Adrenal gland (tissue), 12 donors: ENCODE measurements around the gene PIP5K1C. TPM values are rescaled to one million over a fixed set of nuclear protein-coding genes. Genes with fewer than 3 reads are reported as not detected.

Experiments
- DNase-seq, 7 donors: peaks; one replicate each; pipeline ENCODE4 v3.0.0-alpha.2; 2019 to 2020
- H3K27ac ChIP-seq, 5 donors: fragments of 200-600 bp; sonication (generic) in 4 of 5; 1 replicate in 3 of 5; 2 replicates in 2 of 5; pipeline versions ENCODE4 v1.5.1 to v1.8.0; 2016 to 2020; ENCODE audit warnings: mild to moderate bottlenecking in 1 of 5
- H3K27me3 ChIP-seq: fragments of 200-600 bp; 2 replicates; pipeline ENCODE4 v1.8.0; 2021
- H3K36me3 ChIP-seq, 2 donors: fragments of 200-600 bp; replicated peaks in 1 of 2; 1 replicate in 1 of 2; 2 replicates in 1 of 2; pipeline versions ENCODE4 v1.5.1 to v1.8.0; 2018 to 2022
- H3K4me1 ChIP-seq, 2 donors: fragments of 200-600 bp; replicated peaks in 1 of 2; 1 replicate in 1 of 2; 2 replicates in 1 of 2; pipeline versions ENCODE4 v1.5.1 to v1.8.0; 2018 to 2021
- H3K4me3 ChIP-seq, 4 donors: fragments of 200-600 bp; sonication (generic) in 3 of 4; one replicate each; pipeline ENCODE4 v1.5.1; 2016 to 2018
- H3K9me3 ChIP-seq, 3 donors: fragments of 200-600 bp; sonication (generic) in 1 of 3; replicated peaks in 1 of 3; 1 replicate in 2 of 3; 2 replicates in 1 of 3; pipeline versions ENCODE4 v1.5.1 to v1.8.0; 2016 to 2021
- CTCF ChIP-seq, 6 experiments: fragments of 450-650 bp in 4 of 6; fragments of 200-600 bp in 2 of 6; sonication (generic) in 1 of 6; IDR thresholded peaks; 1 replicate in 5 of 6; 2 replicates in 1 of 6; pipeline versions ENCODE4 v1.5.1 to v1.8.0; 2016 to 2021; ENCODE audit warnings: antibody characterized with exemption in 6 of 6, mild to moderate bottlenecking in 2 of 6, moderate library complexity in 1 of 6
- POLR2A ChIP-seq, 2 donors: fragments of 450-650 bp; IDR thresholded peaks; one replicate each; pipeline ENCODE4 v1.6.1; 2017; ENCODE audit warnings: antibody characterized with exemption in 2 of 2, mild to moderate bottlenecking in 2 of 2, moderate library complexity in 1 of 2
- WGBS, 4 donors: extraction: QIAGEN DNeasy Blood & Tissue Kit in 2 of 4; methylation state at CpG; one replicate each; pipeline versions ENCODE4 v1.1.5 to v1.1.7; 2013 to 2017; 5-methylcytosine and 5-hydroxymethylcytosine counted together
- intact Hi-C, 2 donors: fragments of 100-400 bp; cut with DNase I; formaldehyde crosslinking; loops; one replicate each; pipeline versions ENCODE4 v1.14.1 to v1.15.0; 2022 to 2023
- polyA plus RNA-seq, 3 donors: library from polyadenylated mRNA; stranded (reverse); fragments of 200-250 nt in 2 of 3; fragments of 350-450 nt in 1 of 3; fragmentation: Illumina TruSeq in 1 of 3; extraction: RNeasy Lipid Tissue Mini Kit (QIAGEN cat#74804) in 1 of 3; gene quantifications; one replicate each; pipeline ENCODE4 v1.2.3, GENCODE V29; 2013 to 2014
- total RNA-seq, 9 donors: library from RNA; depleted of rRNA in 4 of 9; stranded (reverse); fragments of >200 nt in 4 of 9; fragments of 120-200 nt in 1 of 9; fragmentation: NEBNext Ultra II Directional in 1 of 9; extraction: Animal tissue kit (Norgen Biotek cat#: 25700) in 1 of 9; gene quantifications; one replicate each; pipeline versions ENCODE4 v1.1.0 to v1.2.4, GENCODE V29; 2013 to 2023
- donor health status: healthy with polysubstance abuse.
- donor health status: Bipolar disorder and iron deficiency.
- donor health status: DM: yes; HTN: yes; CAD: no.
- donor health status: DM: no; HTN: no; CAD: no.
- donor health status: DM: no; HTN: no; CAD: no.
- donor health status: DM: yes; HTN: yes; CAD: no.

The PIP5K1C gene
- total and polyA plus RNA-seq, 12 donors, result 4.0 to 44.7 (median 31.0) TPM

- H3K27me3 ChIP-seq, result no peaks in the 10 kb centered on the region
- H3K4me1 ChIP-seq, result peaks cover 38 to 52% of the 10 kb centered on the region in 2 donors
- 76 to 81% (median 77%) methylated on average over 9 to 27 of the region's 27 CpGs for WGBS, 4 donors
- H3K36me3 ChIP-seq, result no peaks in the 10 kb centered on the region
- no peaks in the 10 kb centered on the region for H3K9me3 ChIP-seq
- H3K4me3 ChIP-seq, result peak overlapping the region in 1 of 4 donors; percentile 62
- peak in 2 of 7 donors; percentile 21 to 31 for DNase-seq
- TF ChIP-seq CTCF (IDR thresholded peaks at IDR 0.05) (no peak), POLR2A (IDR thresholded peaks at IDR 0.05) (no peak)
- H3K27ac ChIP-seq, result peak overlapping the region in 4 of 5 donors; percentile 69 to 94 (median 78)
- intact Hi-C loops, result no loop called here
These were observed 95.9 kb downstream of the PIP5K1C start for GRCh38 chr19:3604227-3604986.

GRCh38 chr19:3603121-3603811 is 97.0 kb downstream of the PIP5K1C start:
- Histone ChIP-seq H3K9me3 (no peaks in the 10 kb centered on the region), H3K36me3 (no peaks in the 10 kb centered on the region), H3K4me3 (peak overlapping the region in 1 of 4 donors; percentile 44), H3K4me1 (peaks cover 28 to 42% of the 10 kb centered on the region in 2 donors), H3K27ac (peak overlapping the region; percentile 38 to 94 (median 73)), H3K27me3 (no peaks in the 10 kb centered on the region)
- peak in 6 of 7 donors; percentile 64 to 90 (median 85) for DNase-seq
- intact Hi-C loops, result no loop called here
- WGBS, 4 donors, result 29 to 46% (median 33%) methylated on average over 12 to 23 of the region's 23 CpGs
- TF ChIP-seq POLR2A (IDR thresholded peaks at IDR 0.05) (peak in 1 of 2 donors; percentile 20), CTCF (IDR thresholded peaks at IDR 0.05) (no peak)

- H3K27me3 ChIP-seq, result no peaks in the 10 kb centered on the region
- H3K27ac ChIP-seq, result no peak overlapping the region
- no peaks in the 10 kb centered on the region for H3K9me3 ChIP-seq
- TF ChIP-seq CTCF (IDR thresholded peaks at IDR 0.05) (no peak), POLR2A (IDR thresholded peaks at IDR 0.05) (no peak)
- peaks cover 16 to 22% of the 10 kb centered on the region in 2 donors for H3K4me1 ChIP-seq
- 86 to 91% (median 89%) methylated on average over 12 of the region's 12 CpGs for WGBS, 4 donors
- no peak overlapping the region for H3K4me3 ChIP-seq
- DNase-seq, result peak in 1 of 7 donors; percentile 18
- no peaks in the 10 kb centered on the region for H3K36me3 ChIP-seq
- intact Hi-C loops, result no loop called here
These were observed 99.2 kb downstream of the PIP5K1C start for GRCh38 chr19:3601021-3601420.

GRCh38 chr19:3599776-3600187 is 100.5 kb downstream of the PIP5K1C start:
- WGBS, 4 donors, result 90 to 100% (median 94%) methylated on average over 1 to 28 of the region's 28 CpGs
- no peak overlapping the region for H3K4me3 ChIP-seq
- peak in 1 of 7 donors; percentile 20 for DNase-seq
- H3K36me3 ChIP-seq, result peaks cover 0 to 3% of the 10 kb centered on the region in 2 donors
- no peaks in the 10 kb centered on the region for H3K9me3 ChIP-seq
- no peak overlapping the region for H3K27ac ChIP-seq
- H3K27me3 ChIP-seq, result no peaks in the 10 kb centered on the region
- H3K4me1 ChIP-seq, result peaks cover 16% of the 10 kb centered on the region in 2 donors
- intact Hi-C loops, result no loop called here
- TF ChIP-seq POLR2A (IDR thresholded peaks at IDR 0.05) (no peak), CTCF (IDR thresholded peaks at IDR 0.05) (no peak)
